Activated T-cell treated with anti-CD3 and anti-CD28 coated beads, Interleukin-2, amount 50 U/mL, for 1 hour (primary cell): ENCODE results near the gene CAST.
"Not testable (repeated sequence)": the region's sequence is repeated elsewhere in the genome, so short reads cannot be mapped to it uniquely, and the experiment has no call there.

Experiments used
- DNase-seq: peaks from one replicate; pipeline ENCODE4 v3.0.0-alpha.2; 2020

The CAST gene

GRCh38 chr5:96714951-96715451 is 52.8 kb downstream of the CAST start:
- DNase-seq = no peak

- no peak for DNase-seq
Observed at GRCh38 chr5:96716007-96716406, 53.8 kb downstream of the CAST start.

- DNase-seq = no peak
Observed at GRCh38 chr5:96716716-96717115, 54.5 kb downstream of the CAST start.

GRCh38 chr5:96717874-96718273 is 55.7 kb downstream of the CAST start:
- no peak for DNase-seq

- no peak for DNase-seq
Observed at GRCh38 chr5:96718635-96719077, 56.5 kb downstream of the CAST start.

GRCh38 chr5:96720408-96720807 is 58.2 kb downstream of the CAST start:
- no peak for DNase-seq

- no peak for DNase-seq
Observed at GRCh38 chr5:96721351-96721977, 59.3 kb downstream of the CAST start.

GRCh38 chr5:96725257-96725656 is 63.1 kb downstream of the CAST start:
- no peak for DNase-seq

GRCh38 chr5:96726802-96727201 is 64.6 kb downstream of the CAST start:
- no peak for DNase-seq

GRCh38 chr5:96729156-96729555 is 67.0 kb downstream of the CAST start:
- no peak for DNase-seq

- no peak for DNase-seq
Observed at GRCh38 chr5:96730586-96730985, 68.4 kb downstream of the CAST start.

GRCh38 chr5:96733771-96734500 is 71.8 kb downstream of the CAST start:
- DNase-seq = no peak

GRCh38 chr5:96734871-96735325 is 72.7 kb downstream of the CAST start:
- no peak for DNase-seq

- DNase-seq = no peak
Observed at GRCh38 chr5:96736937-96737336, 74.8 kb downstream of the CAST start.

GRCh38 chr5:96741106-96741505 is 78.9 kb downstream of the CAST start:
- no peak for DNase-seq

GRCh38 chr5:96741891-96742309 is 79.7 kb downstream of the CAST start:
- DNase-seq = no peak

GRCh38 chr5:96742538-96742937 is 80.4 kb downstream of the CAST start:
- DNase-seq = no peak

GRCh38 chr5:96743065-96743768 is 81.0 kb downstream of the CAST start:
- DNase-seq = no peak

GRCh38 chr5:96743805-96744204 is 81.6 kb downstream of the CAST start:
- no peak for DNase-seq

GRCh38 chr5:96744218-96744617 is 82.0 kb downstream of the CAST start:
- not testable (repeated sequence) for DNase-seq

- DNase-seq = no peak
Observed at GRCh38 chr5:96745025-96745424, 82.8 kb downstream of the CAST start.

GRCh38 chr5:96745844-96746531 is 83.8 kb downstream of the CAST start:
- DNase-seq = no peak

- no peak for DNase-seq
Observed at GRCh38 chr5:96747720-96748119, 85.5 kb downstream of the CAST start.
